ENCODE results near the gene CDX2. TPM values are rescaled to one million over a fixed set of nuclear protein-coding genes. Genes with fewer than 3 reads are reported as not detected.

The CDX2 gene
- total RNA-seq, 1 experiment from 2014 or later: 5.1 TPM

DNA sequence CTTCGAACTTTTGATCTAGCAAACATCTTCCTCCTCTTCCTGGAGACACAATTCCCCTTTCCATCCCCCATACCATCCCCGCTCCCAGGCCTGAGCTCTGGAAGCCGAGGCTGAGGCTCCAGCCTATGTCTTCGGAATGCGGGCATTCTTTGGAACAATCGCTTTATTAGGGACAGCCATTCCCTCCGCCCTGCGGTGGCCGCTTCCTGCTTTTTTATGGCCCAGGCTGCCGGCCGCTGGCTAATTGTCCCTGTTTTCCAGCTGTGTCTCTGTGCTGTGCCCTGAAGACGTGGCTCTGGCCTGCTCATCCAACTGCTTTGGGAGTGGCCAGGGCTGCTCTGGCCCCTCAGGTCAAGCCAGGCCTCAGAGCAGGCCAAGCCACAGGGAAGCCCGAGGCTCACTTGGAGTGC, 2.1 kb upstream of the CDX2 start:
- BruUV-seq (replicated peaks): no TSS peak
- Histone ChIP-seq H3K27ac (ENCODE audit: low read length) (no peak overlapping the region), H3K4me1 (ENCODE audit: control insufficient read depth, insufficient read depth, low read length) (0 out of 2 replicates have a peak, but pooled peaks cover 5% of the 10 kb centered on the region), H3K27me3 (ENCODE audit: control insufficient read depth, insufficient read depth, low read length) (no peaks in the 10 kb centered on the region), H3K36me3 (ENCODE audit: control insufficient read depth, insufficient read depth, low read length) (no peaks in the 10 kb centered on the region; the same call in 1 of the 2 replicates), H3K9me3 (ENCODE audit: control insufficient read depth, insufficient read depth, low read depth, low read length) (no peaks in the 10 kb centered on the region), H3K4me3 (ENCODE audit: low read depth in 2 of 2, low read length in 2 of 2) (no peak overlapping the region)
- DNase-seq (ENCODE audit: low read depth, low spot score): no peak
- ATAC-seq: no peak
- POLR2A ChIA-PET: interaction anchor here (0.7 kb wide), 1 partner anchor 33 kb away, joined by 3 read pairs; no protein-coding TSS in a partner anchor
- in situ Hi-C loops (cut with HindIII; ENCODE audit: low pct_unique_long_range_greater_than_20kb, low sequenced_read_pairs) (loop anchor here (25.0 kb wide), 1 partner anchor 134 kb away; no protein-coding TSS in a partner anchor), intact Hi-C loops (cut with micrococcal nuclease; ENCODE audit: unreplicated experiment) (no loop called here)
- CTCF ChIA-PET: no interaction called here
- no peak for TF ChIP-seq SIN3A (IDR thresholded peaks at IDR 0.05; ENCODE audit: borderline replicate concordance, insufficient read depth, low read depth, low read length)
- TF ChIP-seq, protein P1, sequence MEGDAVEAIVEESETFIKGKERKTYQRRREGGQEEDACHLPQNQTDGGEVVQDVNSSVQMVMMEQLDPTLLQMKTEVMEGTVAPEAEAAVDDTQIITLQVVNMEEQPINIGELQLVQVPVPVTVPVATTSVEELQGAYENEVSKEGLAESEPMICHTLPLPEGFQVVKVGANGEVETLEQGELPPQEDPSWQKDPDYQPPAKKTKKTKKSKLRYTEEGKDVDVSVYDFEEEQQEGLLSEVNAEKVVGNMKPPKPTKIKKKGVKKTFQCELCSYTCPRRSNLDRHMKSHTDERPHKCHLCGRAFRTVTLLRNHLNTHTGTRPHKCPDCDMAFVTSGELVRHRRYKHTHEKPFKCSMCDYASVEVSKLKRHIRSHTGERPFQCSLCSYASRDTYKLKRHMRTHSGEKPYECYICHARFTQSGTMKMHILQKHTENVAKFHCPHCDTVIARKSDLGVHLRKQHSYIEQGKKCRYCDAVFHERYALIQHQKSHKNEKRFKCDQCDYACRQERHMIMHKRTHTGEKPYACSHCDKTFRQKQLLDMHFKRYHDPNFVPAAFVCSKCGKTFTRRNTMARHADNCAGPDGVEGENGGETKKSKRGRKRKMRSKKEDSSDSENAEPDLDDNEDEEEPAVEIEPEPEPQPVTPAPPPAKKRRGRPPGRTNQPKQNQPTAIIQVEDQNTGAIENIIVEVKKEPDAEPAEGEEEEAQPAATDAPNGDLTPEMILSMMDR (IDR thresholded peaks at IDR 0.05): no peak
- TF ChIP-seq TCF7L2 (IDR thresholded peaks at IDR 0.05; ENCODE audit: low read depth, low read length): no peak
- TF ChIP-seq POLR2AphosphoS5 (IDR thresholded peaks at IDR 0.05; ENCODE audit: low read depth, low read length): no peak
- no peak for TF ChIP-seq REST (IDR thresholded peaks at IDR 0.05; ENCODE audit: insufficient read depth in 1 of 2, low read depth in 2 of 2, low read length in 1 of 2)

- Histone ChIP-seq H3K4me3 (ENCODE audit: low read depth in 2 of 2, low read length in 2 of 2) (no peak overlapping the region), H3K27me3 (ENCODE audit: control insufficient read depth, insufficient read depth, low read length) (no peaks in the 10 kb centered on the region), H3K36me3 (ENCODE audit: control insufficient read depth, insufficient read depth, low read length) (no peaks in the 10 kb centered on the region; the same call in 1 of the 2 replicates), H3K9me3 (ENCODE audit: control insufficient read depth, insufficient read depth, low read depth, low read length) (no peaks in the 10 kb centered on the region), H3K4me1 (ENCODE audit: control insufficient read depth, insufficient read depth, low read length) (peaks cover 5% of the 10 kb centered on the region; the same call in 1 of the 2 replicates), H3K27ac (ENCODE audit: low read length) (no peak overlapping the region)
- in situ Hi-C loops (cut with HindIII; ENCODE audit: low pct_unique_long_range_greater_than_20kb, low sequenced_read_pairs): loop anchor here (25.0 kb wide), 1 partner anchor 133 kb away; no protein-coding TSS in a partner anchor
- TF ChIP-seq, protein P1 (IDR thresholded peaks at IDR 0.05): no peak
- TF ChIP-seq REST (IDR thresholded peaks at IDR 0.05; ENCODE audit: insufficient read depth in 1 of 2, low read depth in 2 of 2, low read length in 1 of 2) (no peak), TCF7L2 (IDR thresholded peaks at IDR 0.05; ENCODE audit: low read depth, low read length) (no peak), SIN3A (IDR thresholded peaks at IDR 0.05; ENCODE audit: borderline replicate concordance, insufficient read depth, low read depth, low read length) (no peak), POLR2AphosphoS5 (IDR thresholded peaks at IDR 0.05; ENCODE audit: low read depth, low read length) (no peak)
- intact Hi-C loops (cut with micrococcal nuclease; ENCODE audit: unreplicated experiment): no loop called here
- BruUV-seq (replicated peaks): no TSS peak
- ChIA-PET POLR2A (interaction anchor here (0.6 kb wide), 1 partner anchor 140 kb away, joined by 5 read pairs; no protein-coding TSS in a partner anchor), CTCF (interaction anchor here (1.2 kb wide), 1 partner anchor 10 kb away, joined by 3 read pairs; no protein-coding TSS in a partner anchor)
- ATAC-seq: no peak
- DNase-seq (ENCODE audit: low read depth, low spot score): no peak
Observed at GRCh38 chr13:27970382-27971235, 1.5 kb upstream of the CDX2 start.
